HG02610 (cell line): Measurements from ENCODE around the gene GYS1.

ENCODE experiments used
- ATAC-seq: cut with Tn5 transposase; IDR thresholded peaks from one replicate; pipeline ENCODE4 v1.9.1; 2021; ENCODE audit warnings: mild to moderate bottlenecking, moderate library complexity; ENCODE audit not compliant: unreplicated experiment

The GYS1 gene

GRCh38 chr19:48965806-48966540, 27.1 kb downstream of the GYS1 start:
- peak; percentile 23 for ATAC-seq

DNA sequence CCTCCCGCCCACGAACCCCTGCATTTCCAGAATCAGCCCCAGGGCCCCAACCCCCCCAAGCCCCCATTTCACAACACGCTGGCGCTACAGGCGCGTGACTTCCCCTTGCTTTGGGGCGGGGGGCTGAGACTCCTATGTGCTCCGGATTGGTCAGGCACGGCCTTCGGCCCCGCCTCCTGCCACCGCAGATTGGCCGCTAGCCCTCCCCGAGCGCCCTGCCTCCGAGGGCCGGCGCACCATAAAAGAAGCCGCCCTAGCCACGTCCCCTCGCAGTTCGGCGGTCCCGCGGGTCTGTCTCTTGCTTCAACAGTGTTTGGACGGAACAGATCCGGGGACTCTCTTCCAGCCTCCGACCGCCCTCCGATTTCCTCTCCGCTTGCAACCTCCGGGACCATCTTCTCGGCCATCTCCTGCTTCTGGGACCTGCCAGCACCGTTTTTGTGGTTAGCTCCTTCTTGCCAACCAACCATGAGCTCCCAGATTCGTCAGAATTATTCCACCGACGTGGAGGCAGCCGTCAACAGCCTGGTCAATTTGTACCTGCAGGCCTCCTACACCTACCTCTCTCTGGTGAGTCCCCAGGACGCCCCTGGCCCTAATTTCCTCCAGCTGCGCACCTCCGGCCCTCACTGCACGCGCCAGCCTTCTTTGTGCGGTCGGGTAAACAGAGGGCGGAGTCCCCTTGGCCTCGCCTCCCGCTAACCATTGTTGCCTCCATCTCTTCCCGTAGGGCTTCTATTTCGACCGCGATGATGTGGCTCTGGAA, 27.9 kb downstream of the GYS1 start, which contains the start of gene FTL:
TSS of gene FTL (plus strand) at position 270 of the 766 bp plus-strand sequence. CDS start at position 469, 199 bp downstream.
- peak; percentile 64 for ATAC-seq

DNA sequence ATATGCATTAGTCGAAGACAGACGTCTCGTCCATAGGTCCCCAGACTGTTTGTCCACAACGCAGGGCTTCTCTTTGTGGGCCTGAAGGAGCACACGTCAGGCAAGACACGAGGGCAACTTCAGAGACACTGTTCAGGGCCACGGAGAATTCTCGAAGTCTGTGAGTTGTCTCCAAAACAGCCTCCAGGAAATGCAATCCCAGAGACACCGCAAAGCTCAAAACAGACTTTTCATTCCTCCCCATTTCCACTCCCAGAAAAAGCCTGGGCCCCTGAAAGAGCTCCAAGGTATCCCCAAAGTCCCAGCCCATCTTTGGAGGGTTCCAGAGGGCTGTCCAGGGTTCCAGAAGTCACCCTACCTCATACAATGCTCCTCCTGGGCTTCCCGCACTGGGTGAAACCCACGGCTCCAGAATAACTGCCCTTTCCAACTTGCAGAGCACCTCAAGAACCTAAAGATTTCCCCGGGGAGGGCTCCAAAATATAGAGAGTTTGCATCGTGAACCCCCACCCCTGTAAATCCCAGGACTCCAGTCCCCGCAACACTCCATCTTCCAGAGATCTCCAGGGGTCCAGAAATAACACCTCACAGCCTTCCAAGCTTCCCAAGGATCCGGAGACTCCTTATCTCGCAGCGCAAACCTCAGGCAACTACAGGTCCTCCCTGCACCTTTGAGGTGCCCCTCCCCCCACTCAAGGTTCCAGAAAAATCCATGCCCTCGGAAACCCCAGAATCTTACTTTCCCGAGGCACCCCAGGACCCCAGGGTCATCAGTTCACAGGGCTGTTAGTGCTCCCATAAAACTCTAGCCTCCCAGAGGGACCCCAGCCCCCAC, 28.7 kb downstream of the GYS1 start:
- no peak for ATAC-seq

GRCh38 chr19:48963371-48964204, 29.5 kb downstream of the GYS1 start:
- no peak for ATAC-seq

GRCh38 chr19:48962849-48963165, 30.3 kb downstream of the GYS1 start:
- ATAC-seq, result no peak

DNA sequence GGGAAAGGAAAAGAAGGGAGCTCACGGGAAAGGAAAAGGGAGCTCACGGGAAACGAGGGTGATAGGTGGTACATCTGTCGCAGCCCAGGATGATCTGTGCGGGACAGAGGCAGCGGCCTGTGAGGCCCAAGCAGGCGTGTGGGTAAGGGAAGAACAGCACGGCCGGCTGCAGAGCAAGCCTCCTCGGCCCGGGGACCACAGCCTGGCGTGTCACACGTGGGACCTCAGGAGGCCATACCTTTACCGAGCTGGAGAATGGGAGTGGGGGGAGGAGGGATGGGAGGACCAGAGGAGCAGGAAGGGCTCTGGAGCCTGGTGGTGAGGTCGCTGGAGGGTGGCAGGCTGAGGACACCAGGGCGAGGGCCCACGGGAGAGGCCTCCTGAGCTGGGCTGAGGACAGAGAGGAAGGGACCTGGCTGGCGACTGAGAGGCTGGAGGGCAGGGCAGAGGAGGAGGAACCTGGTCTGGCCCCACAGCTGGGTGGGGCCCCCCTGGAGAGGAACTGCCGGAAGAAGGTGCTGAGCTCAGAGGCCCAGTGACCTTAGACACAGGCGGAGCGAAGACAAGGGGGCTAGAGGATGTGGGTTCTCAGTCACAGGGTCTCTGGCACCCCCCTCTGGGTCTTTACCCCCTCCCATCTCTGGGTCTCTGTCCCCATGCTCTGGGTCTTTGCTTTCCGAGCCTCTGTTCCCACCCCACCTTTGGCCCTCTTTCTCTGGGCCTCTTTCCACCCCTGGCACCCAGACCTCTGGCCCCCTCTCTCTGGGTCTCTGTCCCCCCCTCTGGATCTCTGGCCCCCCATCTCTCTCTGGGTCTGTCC, 30.9 kb downstream of the GYS1 start:
- ATAC-seq, result peak; percentile 37

GRCh38 chr19:48961673-48962028, 31.5 kb downstream of the GYS1 start:
- no peak for ATAC-seq

DNA sequence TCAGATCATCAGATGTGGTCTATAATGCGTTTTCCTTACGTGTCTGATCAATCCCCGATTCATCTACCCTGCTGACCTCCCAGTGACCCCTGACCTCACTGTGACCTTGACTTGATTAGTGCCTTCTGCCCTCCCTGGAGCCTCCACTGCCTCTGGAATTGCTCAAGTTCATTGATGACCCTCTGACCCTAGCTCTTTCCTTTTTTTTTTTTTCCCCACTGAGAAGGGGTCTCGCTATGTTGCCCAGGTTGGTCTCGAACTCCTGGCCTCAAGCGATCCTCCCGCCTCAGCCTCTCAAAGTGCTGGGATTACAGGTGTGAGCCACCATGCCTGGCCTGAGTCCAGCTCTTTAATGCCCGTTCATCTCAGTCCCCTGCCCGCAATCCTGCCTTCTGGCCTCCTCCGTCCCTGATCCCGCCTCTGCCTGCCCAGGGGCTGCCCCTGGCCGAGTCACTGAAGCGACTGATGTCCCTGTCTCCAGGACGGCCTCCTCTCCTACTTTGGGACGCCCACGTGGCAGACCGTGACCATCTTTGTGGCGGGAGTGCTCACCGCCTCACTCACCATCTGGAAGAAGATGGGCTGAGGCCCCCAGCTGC, 32.0 kb downstream of the GYS1 start:
- no peak for ATAC-seq

DNA sequence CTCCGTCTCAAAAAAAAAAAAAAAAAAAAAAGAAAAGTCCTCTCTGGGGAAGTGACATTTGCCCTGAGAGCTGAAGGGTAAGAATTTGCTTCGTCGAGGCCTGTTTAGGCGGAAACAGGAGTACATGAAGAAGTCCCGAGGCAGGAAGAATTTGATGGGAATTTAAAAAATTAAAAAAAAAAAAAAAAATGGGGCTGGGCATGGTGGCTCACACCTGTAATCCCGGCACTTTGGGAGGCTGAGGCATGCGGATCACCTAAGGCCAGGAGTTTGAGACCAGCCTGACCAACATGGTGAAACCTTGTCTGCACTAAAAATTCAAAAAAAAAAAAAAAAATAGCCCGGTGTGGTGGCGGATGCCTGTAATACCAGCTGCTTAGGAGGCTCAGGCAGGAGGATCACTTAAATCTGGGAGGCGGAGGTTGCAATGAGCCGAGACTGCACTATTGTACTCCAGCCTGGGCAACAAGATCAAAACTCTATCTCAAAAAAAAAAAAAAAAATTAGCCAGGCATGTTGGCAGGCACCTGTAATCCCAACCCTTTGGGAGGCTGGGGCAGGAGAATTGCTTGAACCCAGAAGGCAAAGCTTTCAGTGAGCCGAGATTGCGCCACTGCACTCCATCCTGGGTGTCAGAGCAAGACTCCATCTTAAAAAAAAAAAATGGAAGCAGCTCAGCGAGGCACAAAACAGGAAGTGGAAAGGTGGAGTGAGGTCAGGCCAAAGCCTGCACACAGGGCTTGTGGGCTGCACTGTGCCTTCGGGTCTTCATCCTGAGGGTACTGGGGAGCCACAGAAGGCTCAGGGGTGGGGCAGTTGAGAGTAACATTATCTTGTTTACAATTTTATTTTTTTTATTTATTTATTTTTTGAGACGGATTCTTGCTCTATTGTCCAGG, 33.5 kb downstream of the GYS1 start:
- no peak for ATAC-seq

DNA sequence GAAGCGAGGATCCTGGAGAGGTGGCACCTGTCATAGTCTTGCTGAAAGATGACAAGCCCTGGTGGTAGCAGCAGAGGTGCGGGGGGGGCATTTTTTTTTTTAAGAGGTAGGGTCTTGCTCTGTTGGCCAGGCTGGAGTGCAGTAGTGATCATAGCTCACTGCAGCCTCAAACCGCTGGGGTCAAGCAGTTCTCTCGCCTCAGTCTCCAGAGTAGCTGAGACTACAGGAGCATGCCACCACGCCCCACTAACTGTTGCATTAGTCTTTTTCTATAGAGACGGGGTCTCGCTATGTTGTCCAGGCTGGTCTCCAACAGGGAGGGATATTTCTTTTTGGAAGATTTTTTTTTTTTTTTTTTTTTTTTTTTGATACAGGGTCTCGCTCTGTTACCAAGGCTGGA, 35.1 kb downstream of the GYS1 start:
- ATAC-seq, result no peak

- ATAC-seq, result no peak
Observed at GRCh38 chr19:48955308-48955958, 37.7 kb downstream of the GYS1 start.

DNA sequence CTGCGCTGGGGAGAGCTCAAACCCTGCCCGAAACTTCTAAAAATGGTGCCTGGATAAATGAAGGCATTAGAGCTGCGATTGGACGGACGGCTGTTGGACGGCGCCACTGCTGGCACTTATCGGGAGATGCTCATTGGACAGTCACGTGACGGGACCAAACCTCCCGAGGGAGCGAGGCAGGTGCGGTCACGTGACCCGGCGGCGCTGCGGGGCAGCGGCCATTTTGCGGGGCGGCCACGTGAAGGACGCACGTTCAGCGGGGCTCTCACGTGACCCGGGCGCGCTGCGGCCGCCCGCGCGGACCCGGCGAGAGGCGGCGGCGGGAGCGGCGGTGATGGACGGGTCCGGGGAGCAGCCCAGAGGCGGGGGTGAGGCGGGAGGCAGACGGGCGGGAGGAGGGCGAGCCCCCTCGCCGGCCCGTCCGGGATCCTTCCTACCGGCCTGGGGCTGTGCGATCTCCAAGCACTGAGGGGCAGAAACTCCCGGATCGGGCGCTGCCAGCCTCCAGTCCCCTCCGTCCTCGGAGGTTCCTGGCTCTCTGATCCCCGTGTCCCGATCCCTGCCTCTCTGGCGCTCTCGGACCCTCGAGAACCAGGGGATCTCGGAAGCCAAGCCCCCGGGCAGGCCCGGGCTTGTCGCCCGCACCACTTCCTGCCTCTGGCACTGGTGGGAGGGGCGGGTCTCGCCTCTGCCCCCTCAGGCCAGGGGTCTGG, 38.4 kb downstream of the GYS1 start, which contains the start of gene BAX:
TSS of gene BAX (plus strand) at position 281 of the 713 bp plus-strand sequence. CDS start at position 335, 54 bp downstream.
- ATAC-seq, result peak; percentile 74

DNA sequence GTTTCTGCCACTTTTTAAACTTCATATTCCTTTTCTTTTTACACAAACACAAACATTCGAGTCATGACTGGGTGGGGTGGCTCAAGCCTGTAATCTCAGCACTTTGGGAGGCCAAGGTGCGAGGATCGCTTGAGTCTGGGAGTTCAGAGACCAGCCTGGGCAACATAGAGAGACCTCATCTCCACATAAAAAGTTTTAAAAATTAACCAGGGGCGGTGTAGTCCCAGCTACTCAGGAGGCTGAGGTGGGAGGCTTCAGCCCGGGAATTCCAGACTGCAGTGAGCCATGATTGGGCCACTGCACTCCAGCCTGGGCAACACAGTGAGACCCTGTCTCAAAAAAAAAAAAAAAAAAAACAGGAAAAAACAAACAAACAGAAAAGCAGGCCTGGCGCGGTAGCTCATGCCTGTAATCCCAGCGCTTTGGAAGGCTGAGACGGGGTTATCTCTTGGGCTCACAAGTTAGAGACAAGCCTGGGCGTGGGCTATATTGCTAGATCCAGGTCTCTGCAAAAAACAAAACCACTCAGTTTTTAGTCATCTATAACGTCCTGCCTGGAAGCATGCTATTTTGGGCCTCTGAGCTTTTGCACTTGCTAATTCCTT, 39.0 kb downstream of the GYS1 start:
- no peak for ATAC-seq

- no peak for ATAC-seq
Observed at GRCh38 chr19:48953141-48953540, 40.0 kb downstream of the GYS1 start.

- ATAC-seq, result no peak
Observed at GRCh38 chr19:48950830-48951519, 42.1 kb downstream of the GYS1 start.

DNA sequence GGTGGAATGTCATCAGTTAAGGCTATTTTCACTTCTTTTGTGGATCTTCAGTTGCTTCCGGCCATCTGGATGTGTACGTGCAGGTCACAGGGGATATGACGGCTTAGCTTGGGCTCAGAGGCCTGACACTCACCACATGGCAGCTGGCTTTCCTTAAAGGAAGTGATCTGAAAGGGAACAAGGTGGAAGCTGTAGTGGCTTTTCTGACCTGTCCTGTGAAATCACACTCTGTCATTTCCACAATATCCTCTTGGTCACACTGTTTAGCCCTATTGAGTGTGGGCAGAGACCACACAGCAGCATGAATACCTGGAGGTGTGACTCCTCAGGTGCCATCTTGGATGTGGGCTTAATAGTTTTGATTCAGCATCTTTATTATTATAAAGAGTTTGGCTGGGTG, 43.0 kb downstream of the GYS1 start:
- ATAC-seq, result no peak
